Activated gamma-delta T cell treated with Interleukin-2 at 50 U/mL for 16 hours (primary cell): ENCODE measurements around the gene PRKAG1.
"Not testable (repeated sequence)": the region's sequence is repeated elsewhere in the genome, so short reads cannot be mapped to it uniquely, and the experiment has no call there.

Experiments
- DNase-seq: peaks from one replicate; pipeline ENCODE4 v3.0.0-alpha.2; 2020

Gene PRKAG1

GRCh38 chr12:49018261-49019119 lies at the start of gene PRKAG1:
PRKAG1 (minus strand) TSS chr12:49018776; CDS start chr12:49018740, 36 bp downstream.
- peak; percentile 96 for DNase-seq

DNA sequence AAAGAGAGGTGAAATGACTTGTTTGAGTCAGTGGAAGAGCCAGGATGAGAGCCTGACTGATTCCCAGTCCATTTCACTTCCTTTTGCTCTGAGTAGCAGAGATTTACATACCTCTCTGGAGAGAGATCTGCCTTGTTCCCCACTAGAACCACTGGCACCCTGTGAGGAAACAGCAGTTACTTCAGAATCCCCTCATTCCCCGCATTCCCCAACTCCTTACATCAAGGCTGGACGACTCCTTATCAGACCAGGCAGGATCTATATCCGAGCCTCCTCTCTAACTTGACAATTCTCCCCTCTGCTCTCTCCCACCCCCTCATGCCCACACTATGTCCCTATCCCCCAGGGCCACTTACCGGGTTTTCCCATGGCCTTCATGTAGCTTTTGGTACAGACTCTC lies 47.5 kb upstream of the PRKAG1 start:
- DNase-seq: no peak

GRCh38 chr12:49064767-49065152 lies 46.2 kb upstream of the PRKAG1 start:
- no peak for DNase-seq

- DNase-seq: not testable (repeated sequence)
Observed at GRCh38 chr12:49061916-49062315, 43.3 kb upstream of the PRKAG1 start.

DNA sequence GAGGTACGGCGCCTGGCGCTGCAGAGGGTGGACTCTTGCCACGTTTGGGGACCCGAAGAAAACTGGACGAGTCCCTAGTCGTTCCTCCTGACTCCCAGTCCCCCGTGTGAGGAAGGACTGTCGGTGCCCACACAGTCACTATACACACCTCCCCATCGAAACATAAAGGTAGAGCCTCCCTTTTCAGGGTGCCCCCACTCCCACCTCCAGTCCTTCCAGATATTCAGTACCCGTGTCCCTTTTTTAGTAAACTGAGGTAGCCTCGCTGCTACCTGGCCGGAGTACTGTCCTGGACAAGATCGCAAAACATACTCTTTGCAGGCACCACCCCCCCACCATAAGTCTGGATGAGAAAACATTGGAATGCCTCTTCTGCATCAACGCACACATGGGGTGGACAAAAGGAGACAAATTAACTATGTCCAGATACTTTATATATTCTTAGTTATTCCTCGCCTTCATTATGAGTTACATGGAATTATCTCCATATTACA lies 42.6 kb upstream of the PRKAG1 start:
- no peak for DNase-seq

GRCh38 chr12:49060237-49061156 lies 41.9 kb upstream of the PRKAG1 start, which contains the start of gene KMT2D:
KMT2D (minus strand) TSS chr12:49060794; CDS start chr12:49055324, 5,470 bp downstream.
- DNase-seq: peak; percentile 87

- DNase-seq: no peak
Observed at GRCh38 chr12:49059299-49060171, 41.0 kb upstream of the PRKAG1 start.

DNA sequence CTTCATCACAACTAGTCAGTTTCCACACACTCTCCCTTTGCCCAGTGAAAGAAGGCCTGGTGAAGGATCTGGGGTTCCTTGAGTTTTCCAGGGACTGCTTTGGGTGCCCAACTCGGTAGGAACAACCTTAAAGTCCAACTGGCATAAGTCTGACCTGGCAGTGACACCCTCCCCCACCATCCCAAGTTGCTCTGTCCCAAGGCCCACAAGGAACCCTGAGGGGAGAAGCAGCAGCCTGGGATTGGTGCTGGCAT lies 40.4 kb upstream of the PRKAG1 start:
- no peak for DNase-seq

GRCh38 chr12:49058366-49059044 lies 39.9 kb upstream of the PRKAG1 start:
- no peak for DNase-seq

DNA sequence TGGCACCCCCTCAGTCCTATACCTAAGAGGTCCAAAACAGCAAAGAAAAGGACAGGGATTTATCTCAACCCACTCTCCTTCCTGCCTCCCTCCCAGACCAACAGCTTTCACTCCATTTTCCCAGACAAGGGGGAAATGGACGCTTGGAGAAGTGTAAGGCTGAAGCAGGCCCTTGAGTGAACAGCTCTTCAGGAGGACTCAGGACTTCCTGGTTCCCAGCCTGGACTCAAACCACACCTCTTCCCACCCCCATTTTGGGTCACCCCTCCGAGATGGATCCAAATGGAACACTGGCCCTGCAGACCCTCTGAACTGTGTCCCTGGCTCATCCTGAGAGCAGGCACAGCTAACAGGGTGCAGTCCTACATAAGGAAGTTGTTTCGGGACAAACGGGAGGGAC lies 39.3 kb upstream of the PRKAG1 start:
- DNase-seq: no peak

GRCh38 chr12:49055978-49056754 lies 37.6 kb upstream of the PRKAG1 start:
- peak; percentile 41 for DNase-seq

- DNase-seq: no peak
Observed at GRCh38 chr12:49055092-49055491, 36.5 kb upstream of the PRKAG1 start.

GRCh38 chr12:49054524-49054923 lies 35.9 kb upstream of the PRKAG1 start:
- DNase-seq: no peak

DNA sequence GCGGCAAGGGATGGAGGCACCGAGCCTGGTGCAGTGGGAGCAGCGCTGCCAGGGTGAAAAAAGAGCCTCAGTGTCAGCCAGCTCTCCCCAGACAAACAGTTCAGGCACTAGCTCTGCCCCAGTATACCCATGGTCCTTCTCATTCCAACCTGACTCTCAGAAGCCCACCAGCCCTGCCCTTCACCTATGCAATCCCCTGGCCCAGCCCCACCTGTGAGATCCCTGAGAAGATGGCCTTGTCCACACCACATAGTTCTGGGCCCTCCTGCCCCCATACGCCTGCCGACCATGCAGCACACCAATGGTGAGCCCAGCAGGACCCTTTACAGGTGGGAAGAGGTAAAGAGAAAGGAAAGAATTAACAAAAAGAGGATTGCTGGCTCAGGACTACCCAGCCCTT lies 35.5 kb upstream of the PRKAG1 start:
- DNase-seq: no peak

- no peak for DNase-seq
Observed at GRCh38 chr12:49052451-49053208, 34.1 kb upstream of the PRKAG1 start.

DNA sequence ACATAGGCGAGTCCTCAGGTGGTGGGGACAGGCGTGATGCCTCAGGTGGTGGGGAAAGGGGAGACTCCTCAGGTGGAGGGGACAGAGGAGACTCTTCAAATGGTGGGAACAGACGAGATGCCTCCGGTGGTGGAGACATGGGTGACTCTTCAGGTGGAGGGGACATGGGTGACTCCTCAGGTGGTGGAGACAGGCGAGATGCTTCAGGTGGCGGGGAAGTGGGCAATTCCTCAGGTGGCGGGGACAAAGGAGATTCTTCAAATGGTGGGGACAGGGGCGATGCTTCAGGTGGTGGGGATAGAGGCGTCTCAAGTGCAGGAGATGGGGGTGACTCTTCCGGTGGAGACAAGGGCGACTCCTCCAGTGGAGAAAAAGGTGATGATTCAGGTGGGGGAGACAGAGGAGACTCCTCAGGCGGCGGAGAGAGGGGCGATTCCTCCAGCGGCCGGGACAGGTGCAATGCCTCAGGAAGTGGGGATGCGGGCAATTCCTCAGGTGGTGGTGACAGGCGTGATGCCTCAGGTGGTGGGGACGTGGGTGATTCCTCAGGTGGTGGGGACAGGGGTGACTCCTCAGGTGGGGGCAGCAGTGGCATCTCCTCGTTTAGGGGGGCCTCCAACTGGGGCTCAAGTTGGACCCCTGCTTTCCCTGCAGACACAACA lies 33.3 kb upstream of the PRKAG1 start:
- DNase-seq: no peak

DNA sequence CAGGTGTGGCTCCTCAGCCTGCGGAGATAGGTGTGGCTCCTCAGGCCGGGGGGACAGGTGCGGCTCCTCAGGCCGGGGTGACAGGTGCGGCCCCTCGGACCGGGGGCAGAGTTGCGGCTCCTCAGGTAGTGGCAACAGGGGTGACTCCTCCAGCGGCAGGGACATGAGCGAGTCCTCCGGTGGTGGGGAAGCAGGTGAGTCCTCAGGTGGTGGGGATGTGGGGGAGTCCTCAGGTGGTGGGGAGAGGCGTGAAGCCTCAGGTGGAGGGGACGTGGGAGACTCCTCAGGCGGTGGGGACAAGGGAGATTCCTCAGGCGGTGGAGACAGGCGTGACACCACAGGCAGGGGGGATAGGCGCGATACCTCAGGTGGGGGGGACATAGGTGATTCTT lies 32.8 kb upstream of the PRKAG1 start:
- DNase-seq: no peak

GRCh38 chr12:49050507-49051372 lies 32.2 kb upstream of the PRKAG1 start:
- DNase-seq: no peak
